Keratinocyte (primary cell): ENCODE results near the gene SPATA9. TPM values are rescaled to one million over a fixed set of nuclear protein-coding genes. Genes with fewer than 3 reads are reported as not detected.
"Not testable (repeated sequence)": the region's sequence is repeated elsewhere in the genome, so short reads cannot be mapped to it uniquely, and the experiment has no call there.

Experiments
- DNase-seq: peaks from one replicate; pipeline ENCODE4 v3.0.0-alpha.2; 2011; ENCODE audit warnings: low read depth, missing footprints, low spot score
- FAIRE-seq: peaks from 2 replicates; lab custom pipeline; 2011; peaks lifted over from hg19 to GRCh38; lab: Jason Lieb, UNC
- H2AFZ ChIP-seq: 2 replicates; pipeline ENCODE4 v1.6.0; 2012; ENCODE audit warnings: low read length, control low read depth, inconsistent platforms; ENCODE audit not compliant: control insufficient read depth
- H3K27ac ChIP-seq: 2 replicates; pipeline ENCODE4 v1.5.1; 2011; ENCODE audit warnings: low read length; ENCODE audit not compliant: control insufficient read depth, insufficient read depth
- H3K27me3 ChIP-seq: 3 replicates; pipeline ENCODE4 v1.6.0; 2011; ENCODE audit warnings: low read length; ENCODE audit not compliant: control insufficient read depth, insufficient read depth; ENCODE audit errors: extremely low read depth
- H3K36me3 ChIP-seq, 2 experiments: 2 replicates in 1 of 2; 3 replicates in 1 of 2; pipeline ENCODE4 v1.5.1; 2011; ENCODE audit warnings: low read length in 2 of 2, mild to moderate bottlenecking in 1 of 2; ENCODE audit not compliant: control insufficient read depth in 2 of 2, insufficient read depth in 2 of 2; ENCODE audit errors: extremely low read depth in 1 of 2
- H3K4me1 ChIP-seq: 3 replicates; pipeline ENCODE4 v1.5.1; 2011; ENCODE audit warnings: low read length; ENCODE audit not compliant: control insufficient read depth, insufficient read depth; ENCODE audit errors: extremely low read depth
- H3K4me2 ChIP-seq: 3 replicates; pipeline ENCODE4 v1.6.0; 2011; ENCODE audit warnings: low read depth, low read length; ENCODE audit not compliant: control insufficient read depth, insufficient read depth; ENCODE audit errors: extremely low read depth
- H3K4me3 ChIP-seq, 3 experiments: fragments of 200-600 bp in 1 of 3; sonication (generic) in 1 of 3; 2 replicates in 2 of 3; 3 replicates in 1 of 3; pipeline ENCODE4 v1.5.1; 2011 to 2016; ENCODE audit warnings: low read length in 3 of 3, mild to moderate bottlenecking in 3 of 3, control low read depth in 2 of 3, inconsistent platforms in 1 of 3, low read depth in 1 of 3, mixed read lengths in 1 of 3, mixed run types in 1 of 3, moderate library complexity in 1 of 3; ENCODE audit not compliant: control insufficient read depth in 2 of 3, insufficient read depth in 2 of 3; ENCODE audit errors: extremely low read depth in 1 of 3
- H3K79me2 ChIP-seq: 2 replicates; pipeline ENCODE4 v1.6.0; 2012; ENCODE audit warnings: low read length; ENCODE audit not compliant: control insufficient read depth, insufficient read depth
- H3K9ac ChIP-seq: 3 replicates; pipeline ENCODE4 v1.6.0; 2011; ENCODE audit warnings: low read length; ENCODE audit not compliant: control insufficient read depth, insufficient read depth; ENCODE audit errors: extremely low read depth
- H3K9me1 ChIP-seq: 3 replicates; pipeline ENCODE4 v1.6.0; 2011; ENCODE audit warnings: low read length; ENCODE audit not compliant: control insufficient read depth, insufficient read depth; ENCODE audit errors: extremely low read depth
- H3K9me3 ChIP-seq: 2 replicates; pipeline ENCODE4 v1.5.1; 2012; ENCODE audit warnings: low read depth, low read length; ENCODE audit not compliant: control insufficient read depth
- H4K20me1 ChIP-seq: 3 replicates; pipeline ENCODE4 v1.6.0; 2011; ENCODE audit warnings: low read length; ENCODE audit not compliant: control insufficient read depth, insufficient read depth; ENCODE audit errors: extremely low read depth
- CTCF ChIP-seq, 3 experiments: IDR thresholded peaks in 1 of 3; conservative IDR thresholded peaks in 1 of 3; optimal IDR thresholded peaks in 1 of 3; 2 replicates in 2 of 3; 3 replicates in 1 of 3; pipeline versions ENCODE3 to v1.5.1; 2011; ENCODE audit warnings: low read length in 3 of 3, mild to moderate bottlenecking in 3 of 3, moderate library complexity in 2 of 3, control low read depth in 1 of 3, inconsistent platforms in 1 of 3; ENCODE audit not compliant: insufficient read depth in 2 of 3; ENCODE audit errors: extremely low read depth in 1 of 3
- EZH2 ChIP-seq: IDR thresholded peaks from one replicate; pipeline ENCODE4 v1.6.1; 2012; ENCODE audit warnings: inconsistent platforms, mild to moderate bottlenecking, low read length, moderate library complexity
- dilution Hi-C: fragments of 300-500 bp; cut with MboI; formaldehyde crosslinking; loops from one replicate; pipeline ENCODE4 v1.7.0; 2020; ENCODE audit warnings: low sequenced_read_pairs; ENCODE audit not compliant: extremely low pct_ligation_motif_present
- polyA plus RNA-seq, 5 experiments: library from polyadenylated mRNA; depleted of rRNA in 3 of 5; stranded (reverse) in 3 of 5; stranded (forward) in 1 of 5; unstranded in 1 of 5; fragments of >200 nt; gene quantifications; 1 replicate in 1 of 5; 2 replicates in 3 of 5; 3 replicates in 1 of 5; pipeline versions ENCODE4 v1.2.1 to v1.2.3, GENCODE V29; 2011 to 2012; ENCODE audit warnings: missing spikeins in 2 of 5, low read depth in 1 of 5, low replicate concordance in 1 of 5

Gene SPATA9
- polyA plus RNA-seq, 1 donor (not counting 4 experiments of a cell fraction or from before 2014, with no cell fraction given) = not detected

GRCh38 chr5:95708876-95709275, 26.1 kb upstream of the SPATA9 start:
- Histone ChIP-seq H3K4me1 (peaks cover 15% of the 10 kb centered on the region), H3K9me1 (no peaks in the 10 kb centered on the region), H3K27ac (no peak overlapping the region), H2AFZ (no peak overlapping the region), H3K27me3 (peaks cover 20% of the 10 kb centered on the region), H4K20me1 (no peaks in the 10 kb centered on the region), H3K4me2 (no peak overlapping the region), H3K36me3 (no peaks in the 10 kb centered on the region), H3K4me3 (no peak overlapping the region), H3K9ac (no peak overlapping the region), H3K9me3 (no peaks in the 10 kb centered on the region), H3K79me2 (no peaks in the 10 kb centered on the region)
- dilution Hi-C loops = no loop called here
- no peak for DNase-seq
- no peak for FAIRE-seq
- TF ChIP-seq EZH2 (no peak), CTCF (optimal IDR thresholded peaks at IDR 0.05 in 1 of 3, IDR thresholded peaks at IDR 0.05 in 1 of 3, conservative IDR thresholded peaks at IDR 0.05 in 1 of 3; ENCODE audit: extremely low read depth in 1 of 3, insufficient read depth in 2 of 3, low read length in 3 of 3) (no peak)

- FAIRE-seq, H4K20me1 ChIP-seq, DNase-seq, H3K4me3 ChIP-seq, H3K9me3 ChIP-seq, H3K4me2 ChIP-seq, H3K79me2 ChIP-seq, dilution Hi-C loops, H3K27ac ChIP-seq, H3K9me1 ChIP-seq, H3K9ac ChIP-seq, H3K36me3 ChIP-seq, H2AFZ ChIP-seq: not testable (repeated sequence)
- Histone ChIP-seq H3K27me3 (peaks cover 20% of the 10 kb centered on the region), H3K4me1 (peaks cover 11% of the 10 kb centered on the region)
Measured at GRCh38 chr5:95707534-95708188, 24.9 kb upstream of the SPATA9 start.

GRCh38 chr5:95707055-95707454, 24.3 kb upstream of the SPATA9 start:
- Histone ChIP-seq H3K27ac (no peak overlapping the region), H3K27me3 (peaks cover 20% of the 10 kb centered on the region), H2AFZ (no peak overlapping the region), H3K9ac (no peak overlapping the region), H3K4me1 (peaks cover 5% of the 10 kb centered on the region), H3K9me3 (no peaks in the 10 kb centered on the region), H3K4me3 (no peak overlapping the region), H3K79me2 (no peaks in the 10 kb centered on the region), H3K4me2 (no peak overlapping the region), H3K36me3 (no peaks in the 10 kb centered on the region), H4K20me1 (no peaks in the 10 kb centered on the region), H3K9me1 (no peaks in the 10 kb centered on the region)
- dilution Hi-C loops = no loop called here
- no peak for TF ChIP-seq CTCF (optimal IDR thresholded peaks at IDR 0.05 in 1 of 3, IDR thresholded peaks at IDR 0.05 in 1 of 3, conservative IDR thresholded peaks at IDR 0.05 in 1 of 3; ENCODE audit: extremely low read depth in 1 of 3, insufficient read depth in 2 of 3, low read length in 3 of 3)
- TF ChIP-seq EZH2 = no peak
- DNase-seq = no peak
- no peak for FAIRE-seq

- H3K4me1 ChIP-seq, H3K9ac ChIP-seq, H3K79me2 ChIP-seq, DNase-seq, H3K9me3 ChIP-seq, FAIRE-seq, H2AFZ ChIP-seq, H3K36me3 ChIP-seq, H3K27ac ChIP-seq, dilution Hi-C loops, H3K9me1 ChIP-seq, H3K4me2 ChIP-seq, H4K20me1 ChIP-seq, H3K4me3 ChIP-seq: not testable (repeated sequence)
- peaks cover 13% of the 10 kb centered on the region for H3K27me3 ChIP-seq
Measured at GRCh38 chr5:95706196-95706595, 23.4 kb upstream of the SPATA9 start.
